ENCODE results near the gene ZC3H18. TPM values are rescaled to one million over a fixed set of nuclear protein-coding genes. Genes with fewer than 3 reads are reported as not detected.

Gene ZC3H18
- total RNA-seq, 1 donor from 2014 or later = 18.4 TPM

DNA sequence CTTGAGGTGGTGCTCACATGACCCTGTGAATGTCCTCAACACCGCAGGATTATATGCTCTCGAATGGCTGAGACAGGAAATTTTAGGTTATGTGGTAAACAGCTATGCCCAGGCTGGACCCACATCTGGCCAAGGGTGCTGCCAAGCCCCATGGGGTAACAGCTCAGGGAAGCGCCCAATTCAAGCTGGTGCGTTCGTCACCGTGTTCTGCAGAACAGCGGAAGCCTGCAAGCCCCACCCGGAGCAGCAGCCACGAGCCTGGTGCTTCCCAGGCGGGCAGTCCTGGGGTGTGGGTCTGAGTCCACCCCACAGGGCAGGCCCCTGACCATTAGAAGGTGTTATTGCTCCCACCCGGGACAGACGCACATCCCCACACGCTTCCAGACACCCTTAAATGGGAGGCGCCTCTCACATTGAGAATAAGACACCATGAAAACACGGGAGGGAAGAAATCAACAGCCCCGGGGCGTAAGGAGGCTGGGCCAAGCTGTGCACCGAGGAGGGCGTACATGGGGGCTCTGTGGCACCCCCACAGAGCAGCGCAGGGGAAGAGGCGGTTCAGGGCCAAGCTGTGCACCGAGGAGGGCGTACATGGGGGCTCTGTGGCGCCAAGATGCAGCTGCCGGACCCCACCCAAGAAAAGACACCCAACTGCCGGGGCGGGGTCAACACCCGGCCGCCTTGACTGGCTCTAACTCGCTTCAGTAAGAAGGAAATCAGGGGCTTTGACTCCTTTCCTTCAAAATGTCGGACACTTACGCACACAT, 83.6 kb downstream of the ZC3H18 start:
- Histone ChIP-seq H3K9me3 (no peaks in the 10 kb centered on the region), H3K4me3 (no peak overlapping the region), H3K27me3 (no peaks in the 10 kb centered on the region), H3K4me1 (peaks cover 27% of the 10 kb centered on the region), H3K36me3 (no peaks in the 10 kb centered on the region), H3K27ac (no peak overlapping the region)
- intact Hi-C loops (cut with DNase I) = no loop called here
- no peak for DNase-seq (ENCODE audit: extremely low spot score in 2 of 2)
- TF ChIP-seq POLR2A (IDR thresholded peaks at IDR 0.05) (no peak), POLR2AphosphoS5 (IDR thresholded peaks at IDR 0.05; ENCODE audit: insufficient read depth in 1 of 2, low read depth in 1 of 2) (no peak)
- TF ChIP-seq, protein P1, sequence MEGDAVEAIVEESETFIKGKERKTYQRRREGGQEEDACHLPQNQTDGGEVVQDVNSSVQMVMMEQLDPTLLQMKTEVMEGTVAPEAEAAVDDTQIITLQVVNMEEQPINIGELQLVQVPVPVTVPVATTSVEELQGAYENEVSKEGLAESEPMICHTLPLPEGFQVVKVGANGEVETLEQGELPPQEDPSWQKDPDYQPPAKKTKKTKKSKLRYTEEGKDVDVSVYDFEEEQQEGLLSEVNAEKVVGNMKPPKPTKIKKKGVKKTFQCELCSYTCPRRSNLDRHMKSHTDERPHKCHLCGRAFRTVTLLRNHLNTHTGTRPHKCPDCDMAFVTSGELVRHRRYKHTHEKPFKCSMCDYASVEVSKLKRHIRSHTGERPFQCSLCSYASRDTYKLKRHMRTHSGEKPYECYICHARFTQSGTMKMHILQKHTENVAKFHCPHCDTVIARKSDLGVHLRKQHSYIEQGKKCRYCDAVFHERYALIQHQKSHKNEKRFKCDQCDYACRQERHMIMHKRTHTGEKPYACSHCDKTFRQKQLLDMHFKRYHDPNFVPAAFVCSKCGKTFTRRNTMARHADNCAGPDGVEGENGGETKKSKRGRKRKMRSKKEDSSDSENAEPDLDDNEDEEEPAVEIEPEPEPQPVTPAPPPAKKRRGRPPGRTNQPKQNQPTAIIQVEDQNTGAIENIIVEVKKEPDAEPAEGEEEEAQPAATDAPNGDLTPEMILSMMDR (IDR thresholded peaks at IDR 0.05) = no peak

DNA sequence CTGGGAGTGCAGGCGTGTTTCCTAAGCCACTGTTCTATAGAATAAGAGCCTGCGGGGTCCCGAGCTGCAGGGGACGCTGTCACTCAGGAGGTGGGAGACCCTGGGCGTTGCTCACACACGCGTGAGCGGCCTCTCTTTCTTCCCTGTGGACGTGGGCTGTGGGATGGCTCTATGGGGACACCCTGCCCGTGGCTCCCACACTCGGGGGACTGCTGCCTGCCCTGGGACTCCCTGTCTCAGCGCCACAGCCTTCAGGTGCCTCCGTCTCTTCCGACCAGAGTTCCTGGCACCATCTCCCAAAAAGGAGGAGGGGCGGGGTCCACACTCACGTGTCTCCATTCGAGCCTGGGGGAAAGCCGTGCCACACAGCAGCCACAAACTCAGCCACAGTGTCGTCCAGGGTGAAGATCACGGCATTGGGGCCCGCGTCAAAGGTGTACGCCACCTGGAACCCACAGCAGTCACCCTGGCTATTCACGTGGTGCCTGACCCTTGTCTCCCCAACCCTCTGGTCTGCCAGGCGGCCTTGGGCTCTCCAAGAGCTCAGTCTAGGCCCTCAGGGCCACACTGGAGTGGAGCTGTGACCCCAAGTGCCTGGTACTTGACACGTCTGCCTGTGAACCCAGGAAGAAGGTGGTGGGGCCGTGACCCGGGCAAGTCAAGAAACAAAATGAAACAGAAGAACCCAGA, 84.3 kb downstream of the ZC3H18 start:
- Histone ChIP-seq H3K4me3 (no peak overlapping the region), H3K36me3 (no peaks in the 10 kb centered on the region)
- TF ChIP-seq, protein P1 (IDR thresholded peaks at IDR 0.05) = no peak
- no peak for TF ChIP-seq POLR2A (IDR thresholded peaks at IDR 0.05)
- no peak for TF ChIP-seq POLR2AphosphoS5 (IDR thresholded peaks at IDR 0.05; ENCODE audit: insufficient read depth in 1 of 2, low read depth in 1 of 2)

DNA sequence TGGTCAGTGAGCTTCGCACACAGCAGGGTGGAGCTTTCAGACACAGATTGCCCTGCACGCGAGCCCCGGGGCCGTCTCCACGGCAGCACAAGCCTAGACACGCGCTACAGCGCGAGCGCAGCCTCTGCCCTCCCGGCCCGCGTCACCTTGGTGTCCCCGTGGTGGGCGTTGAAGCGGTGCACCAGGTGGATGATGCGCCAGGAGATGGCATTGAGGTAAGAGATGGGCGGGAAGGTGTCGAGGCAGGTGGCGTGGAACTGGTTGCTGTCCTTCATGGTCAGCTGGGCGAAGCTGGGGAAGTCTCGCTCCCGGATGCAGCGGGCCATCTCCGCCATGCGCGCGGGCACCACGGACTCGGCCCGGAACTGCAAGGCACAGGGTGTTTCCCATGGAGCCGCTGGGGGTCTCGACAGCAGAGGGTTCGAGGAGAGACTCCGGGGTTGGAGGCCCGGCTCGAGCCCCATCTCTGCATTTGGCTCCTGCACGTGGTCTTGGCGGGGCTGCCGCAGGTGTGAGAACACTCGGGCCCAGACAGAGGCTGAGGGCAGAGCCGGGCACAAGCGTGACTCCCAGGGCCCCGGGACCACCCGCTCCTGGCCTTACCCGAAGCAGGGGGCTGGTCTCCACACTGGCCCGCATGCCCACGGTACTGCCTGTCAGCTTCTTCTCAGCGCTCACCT, 85.0 kb downstream of the ZC3H18 start:
- intact Hi-C loops (cut with DNase I) = no loop called here
- TF ChIP-seq POLR2A (IDR thresholded peaks at IDR 0.05) (no peak), POLR2AphosphoS5 (IDR thresholded peaks at IDR 0.05; ENCODE audit: insufficient read depth in 1 of 2, low read depth in 1 of 2) (no peak)
- TF ChIP-seq, protein P1 (IDR thresholded peaks at IDR 0.05) = no peak
- Histone ChIP-seq H3K27ac (no peak overlapping the region), H3K27me3 (no peaks in the 10 kb centered on the region), H3K36me3 (no peaks in the 10 kb centered on the region), H3K4me3 (no peak overlapping the region), H3K9me3 (no peaks in the 10 kb centered on the region), H3K4me1 (peaks cover 16% of the 10 kb centered on the region)
- no peak for DNase-seq (ENCODE audit: extremely low spot score in 2 of 2)

More for the DNA sequence above, 84.3 kb downstream of the ZC3H18 start:
- H3K4me1 ChIP-seq = peaks cover 22% of the 10 kb centered on the region
- H3K9me3 ChIP-seq = no peaks in the 10 kb centered on the region
- intact Hi-C loops (cut with DNase I) = no loop called here
- DNase-seq (ENCODE audit: extremely low spot score in 2 of 2) = no peak
- no peaks in the 10 kb centered on the region for H3K27me3 ChIP-seq
- no peak overlapping the region for H3K27ac ChIP-seq

GRCh38 chr16:88655733-88656281, 85.6 kb downstream of the ZC3H18 start:
- Histone ChIP-seq H3K9me3 (no peaks in the 10 kb centered on the region), H3K27ac (no peak overlapping the region), H3K4me3 (no peak overlapping the region), H3K27me3 (no peaks in the 10 kb centered on the region), H3K4me1 (peaks cover 9% of the 10 kb centered on the region), H3K36me3 (no peaks in the 10 kb centered on the region)
- TF ChIP-seq, protein P1 (IDR thresholded peaks at IDR 0.05) = no peak
- TF ChIP-seq POLR2A (IDR thresholded peaks at IDR 0.05) (no peak), POLR2AphosphoS5 (IDR thresholded peaks at IDR 0.05; ENCODE audit: insufficient read depth in 1 of 2, low read depth in 1 of 2) (no peak)
- DNase-seq (ENCODE audit: extremely low spot score in 2 of 2) = no peak
- intact Hi-C loops (cut with DNase I) = no loop called here
